A204.1 (cell line): ENCODE data around the gene CTIF.
"Not testable (repeated sequence)": the region's sequence is repeated elsewhere in the genome, so short reads cannot be mapped to it uniquely, and the experiment has no call there.

Source experiments
- FAIRE-seq: peaks from 2 replicates; lab custom pipeline; 2012; peaks lifted over from hg19 to GRCh38; lab: Jason Lieb, UNC

The CTIF gene

DNA sequence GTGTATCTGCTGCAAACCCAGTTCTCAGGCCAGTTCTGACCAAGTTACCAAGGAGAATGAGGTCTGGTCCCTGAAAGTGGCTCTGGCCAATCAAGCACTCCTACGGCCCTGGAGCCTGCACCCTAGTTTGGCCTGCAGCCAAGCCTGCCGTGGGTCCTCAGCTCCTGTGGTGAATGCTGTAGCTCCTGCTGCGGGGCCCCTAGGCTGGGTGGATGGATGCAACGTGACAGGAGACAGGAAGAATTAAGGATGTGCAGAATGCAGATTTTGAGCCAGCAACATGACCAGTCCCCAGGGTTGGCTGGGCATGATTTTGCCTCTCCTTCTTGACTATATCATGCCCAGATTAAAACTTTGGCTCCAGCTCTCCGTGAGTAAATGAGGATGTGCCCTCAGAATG is 314.8 kb downstream of the CTIF start:
- FAIRE-seq: no peak

DNA sequence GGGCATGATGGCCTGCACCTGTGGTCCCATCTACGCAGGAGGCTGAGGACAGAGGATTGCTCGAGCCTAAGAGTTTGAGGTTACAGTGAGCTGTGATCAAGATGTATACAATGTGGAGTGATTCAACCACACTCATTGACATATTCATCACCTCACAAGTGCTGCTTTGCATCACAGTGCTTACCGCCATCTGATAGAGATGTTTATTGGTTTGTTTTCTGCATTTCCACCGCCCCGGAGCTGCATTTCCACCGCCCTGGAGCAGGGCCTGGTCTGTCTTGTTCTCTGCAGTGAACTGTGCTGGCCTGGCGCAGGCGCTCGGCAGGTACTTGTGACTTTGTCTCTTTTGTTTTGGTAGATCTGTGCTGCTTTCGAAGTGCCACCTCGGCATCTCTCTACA is 315.9 kb downstream of the CTIF start:
- FAIRE-seq: no peak

DNA sequence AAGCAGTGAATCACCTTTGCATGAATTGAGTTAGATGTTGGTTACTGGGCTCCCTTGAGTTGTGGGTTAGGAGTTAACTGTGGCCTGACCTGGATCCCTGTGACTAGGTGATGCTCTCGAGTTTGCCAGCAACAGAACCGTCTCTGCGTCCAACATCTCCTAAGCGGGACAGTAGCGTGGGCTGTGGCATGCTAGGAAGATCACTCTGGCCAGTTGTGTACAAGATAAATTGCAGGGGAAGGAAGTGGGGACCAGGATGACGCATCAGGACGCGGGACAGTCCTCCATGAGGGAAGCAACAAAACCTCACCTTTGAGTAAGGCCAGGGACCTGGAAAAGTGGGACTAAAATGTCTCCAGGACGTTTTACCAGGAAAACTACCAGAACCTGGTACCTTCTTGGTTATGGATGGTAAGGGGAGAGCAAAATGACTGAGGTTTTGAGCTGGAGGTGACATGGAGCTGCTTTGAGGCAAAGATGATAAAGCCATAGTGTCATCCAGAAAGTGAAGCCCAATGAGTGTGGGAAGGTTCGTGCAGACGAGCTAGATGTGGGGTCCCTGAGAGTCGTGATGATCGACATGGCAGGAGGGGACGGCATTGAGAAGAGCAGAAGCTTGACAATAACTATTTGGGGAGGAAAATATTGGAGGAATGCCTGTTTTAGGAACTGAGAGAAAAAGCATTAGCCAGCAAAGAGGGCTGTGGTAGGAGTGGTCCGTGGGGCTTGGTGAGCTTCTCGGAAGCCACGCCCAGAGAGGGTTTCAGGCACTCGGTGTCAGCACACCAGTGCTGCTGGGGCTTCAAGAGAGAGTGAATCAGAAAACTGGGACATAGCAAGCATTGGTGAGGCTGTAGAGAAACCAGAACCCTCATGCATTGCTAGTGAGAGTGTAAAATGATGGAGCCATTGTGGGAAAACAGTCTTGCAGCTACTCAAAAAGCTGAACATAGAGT is 316.9 kb downstream of the CTIF start:
- FAIRE-seq: no peak

DNA sequence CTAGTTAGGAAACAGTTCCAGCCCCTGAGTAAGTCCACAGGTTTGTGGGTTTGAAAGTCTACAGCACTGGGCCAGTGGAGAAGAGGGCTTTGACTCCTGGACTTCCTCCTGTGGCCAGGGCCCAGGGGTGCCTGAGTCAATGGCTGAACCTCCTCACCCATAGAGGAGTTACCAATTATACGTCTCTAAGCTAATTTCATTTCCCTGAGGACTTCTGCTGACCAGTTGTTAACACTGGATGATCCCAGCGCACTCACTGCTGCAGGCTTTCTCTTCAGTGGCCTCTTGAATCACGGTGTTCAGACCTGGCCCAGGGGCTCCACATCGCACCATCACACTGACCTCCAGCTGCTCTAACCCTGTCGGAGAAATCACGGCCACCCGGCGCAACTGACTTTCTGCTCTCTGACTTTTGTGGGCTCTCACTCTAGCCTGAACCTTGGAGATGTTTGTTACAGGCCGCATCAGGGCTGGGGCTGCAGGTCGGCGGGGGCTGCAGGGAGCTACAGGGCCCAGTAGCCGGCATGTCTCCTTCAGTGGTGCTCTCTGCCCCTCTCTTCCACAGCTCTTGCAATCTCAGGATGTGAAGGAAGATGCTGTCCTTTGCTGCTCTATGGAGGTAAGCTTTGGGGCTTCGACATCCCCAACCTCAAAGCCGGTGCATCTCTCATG is 318.3 kb downstream of the CTIF start:
- no peak for FAIRE-seq

DNA sequence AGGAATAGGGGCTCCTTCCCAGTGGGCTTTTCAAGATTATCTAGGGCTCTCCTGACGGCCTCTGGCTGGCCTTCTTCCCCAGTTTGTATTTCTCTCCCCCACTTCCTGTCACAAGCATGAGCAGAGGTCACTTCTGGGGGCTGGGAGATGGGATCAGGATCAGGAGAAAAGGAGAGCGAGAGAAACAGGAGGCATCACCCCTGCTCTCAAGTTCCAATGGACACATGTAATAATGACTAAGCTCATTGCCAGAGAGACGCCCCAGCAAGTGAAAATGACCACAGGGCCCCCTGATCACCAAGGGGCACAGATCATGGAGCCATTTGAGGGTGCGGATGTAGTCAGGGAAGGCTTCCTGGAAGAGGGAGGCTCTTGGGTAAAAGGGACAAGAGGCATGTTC is 319.8 kb downstream of the CTIF start:
- no peak for FAIRE-seq

DNA sequence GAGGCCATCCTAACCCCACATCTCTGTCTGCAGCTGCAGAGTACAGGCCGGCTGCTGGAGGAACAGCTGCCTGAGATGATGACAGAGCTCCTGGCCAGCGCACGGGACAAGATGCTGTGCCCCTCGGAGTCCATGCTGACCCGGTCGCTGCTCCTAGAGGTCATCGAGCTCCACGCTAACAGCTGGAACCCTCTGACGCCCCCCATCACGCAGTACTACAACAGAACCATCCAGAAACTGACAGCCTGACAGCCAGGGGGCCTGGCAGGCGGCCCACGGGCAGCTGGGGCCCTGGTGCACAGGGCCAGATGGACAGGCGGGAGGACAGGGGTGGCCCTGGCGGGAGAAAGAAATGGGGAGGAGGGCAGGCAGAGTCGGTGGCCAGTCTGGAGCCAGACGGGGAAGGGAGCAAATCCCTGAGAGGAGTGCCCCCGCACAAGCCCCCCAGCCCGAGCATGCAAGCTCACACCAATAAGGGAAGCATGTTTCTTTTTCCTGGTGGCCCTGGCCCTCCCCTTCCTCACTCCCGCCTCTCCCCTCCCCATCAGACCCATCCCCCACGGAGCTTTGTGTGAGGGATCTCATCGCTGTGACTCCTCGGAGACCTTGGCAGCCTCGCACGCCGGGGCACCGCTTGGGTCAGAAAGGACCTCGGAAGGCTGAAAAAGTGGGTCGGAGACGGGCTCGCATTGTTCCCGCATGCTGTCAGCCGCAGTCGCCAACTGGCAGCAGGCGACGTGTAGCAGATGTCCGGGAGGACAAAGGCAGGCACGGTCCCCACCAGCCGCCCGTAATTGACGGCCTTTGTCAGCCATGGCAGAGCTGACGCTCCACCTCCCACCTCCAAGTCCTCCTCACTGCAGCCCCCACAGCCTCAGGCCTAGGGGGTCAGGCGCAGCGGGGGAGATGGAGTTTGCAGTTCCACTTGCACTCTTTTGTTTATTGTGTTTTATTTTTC is 320.8 kb downstream of the CTIF start:
- FAIRE-seq: no peak

DNA sequence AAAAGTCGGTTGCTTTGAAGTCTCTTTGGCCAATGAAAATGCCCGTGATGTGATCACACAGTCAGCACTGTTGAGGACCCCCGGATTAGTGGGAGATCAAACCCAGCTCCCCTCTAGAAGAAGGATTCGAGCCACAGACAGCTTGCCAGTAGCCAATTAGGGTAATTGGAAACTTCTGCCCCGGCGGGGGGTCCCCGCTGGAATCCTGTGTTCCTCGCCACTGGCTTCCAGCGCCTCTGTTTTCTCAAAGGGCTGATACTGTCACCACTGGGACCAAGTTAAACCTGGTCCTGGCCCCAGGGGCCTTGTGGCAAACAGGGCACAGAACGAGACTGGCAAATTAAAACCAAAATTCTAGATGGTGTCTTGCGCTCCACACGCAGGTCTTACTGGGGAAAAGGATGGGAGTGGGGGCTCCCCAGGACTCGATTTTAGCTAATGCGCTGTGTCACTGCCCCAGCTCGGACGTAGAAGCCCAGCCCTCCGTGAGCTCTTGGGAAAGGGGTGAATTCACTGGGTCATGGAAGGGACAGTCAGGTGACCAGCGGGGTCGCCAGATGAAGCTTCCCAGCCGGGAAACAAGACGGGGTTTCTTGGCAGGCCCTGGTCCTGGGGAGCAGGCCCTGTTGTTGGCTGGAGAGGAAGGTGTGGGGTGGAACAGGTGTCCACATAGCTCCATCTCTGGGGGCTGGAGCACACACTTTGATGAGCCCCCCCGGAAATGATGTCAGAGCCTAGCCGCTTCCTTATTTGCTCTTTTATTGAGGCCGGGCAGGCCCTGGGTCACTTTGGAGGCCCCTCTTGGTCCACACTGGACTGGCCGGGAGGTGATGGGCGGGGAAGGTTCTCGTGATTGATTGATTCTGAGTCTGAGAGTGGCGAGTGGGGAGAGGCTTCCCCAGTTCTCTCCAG is 321.7 kb downstream of the CTIF start:
- FAIRE-seq: no peak

DNA sequence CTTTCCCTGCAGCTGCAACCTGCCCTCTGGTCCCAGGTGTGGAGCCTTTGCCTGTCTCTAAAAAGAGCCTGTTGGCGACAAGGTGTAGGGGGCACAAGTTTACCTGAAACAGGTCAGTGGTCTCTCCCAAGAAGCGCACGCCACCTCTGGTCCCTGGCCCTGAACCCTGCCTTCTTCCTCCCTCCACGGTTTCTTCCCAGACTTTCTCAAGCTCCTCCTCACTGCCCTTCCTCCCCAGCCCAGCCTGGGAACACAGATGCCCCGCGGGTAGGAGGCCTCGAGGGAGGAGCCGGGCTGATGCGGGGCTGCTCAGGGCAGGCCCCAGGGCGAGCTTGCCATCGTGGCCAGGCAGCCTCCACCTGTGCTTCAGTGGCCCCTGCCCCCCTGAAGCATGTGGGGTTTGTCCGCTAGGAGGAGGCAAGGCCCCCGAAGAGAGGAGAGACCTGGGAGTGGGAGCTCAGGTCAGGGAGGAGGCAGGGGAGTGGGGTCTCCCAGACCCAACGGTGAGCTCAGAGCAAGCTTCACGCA is 322.4 kb downstream of the CTIF start:
- FAIRE-seq: no peak

DNA sequence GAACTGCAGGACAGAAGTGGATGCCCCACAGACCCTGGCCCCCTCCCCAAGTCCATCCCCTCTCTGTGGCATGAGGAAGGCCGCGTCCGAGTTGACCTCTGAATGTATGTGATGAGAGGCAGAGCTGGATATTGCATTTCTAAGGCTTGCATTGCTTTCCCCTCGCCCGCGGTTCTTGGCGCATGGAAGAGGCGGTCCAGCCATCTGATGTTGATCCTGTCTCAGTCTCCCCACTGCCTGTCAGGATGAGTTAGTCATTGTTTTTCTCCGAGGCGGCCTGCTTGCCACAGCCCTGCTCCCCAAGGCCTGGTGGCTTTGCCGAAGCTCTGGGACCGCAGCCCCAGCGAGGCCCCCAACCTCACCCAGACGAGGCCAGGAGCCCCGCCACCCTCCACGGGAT is 323.3 kb downstream of the CTIF start:
- FAIRE-seq: no peak

DNA sequence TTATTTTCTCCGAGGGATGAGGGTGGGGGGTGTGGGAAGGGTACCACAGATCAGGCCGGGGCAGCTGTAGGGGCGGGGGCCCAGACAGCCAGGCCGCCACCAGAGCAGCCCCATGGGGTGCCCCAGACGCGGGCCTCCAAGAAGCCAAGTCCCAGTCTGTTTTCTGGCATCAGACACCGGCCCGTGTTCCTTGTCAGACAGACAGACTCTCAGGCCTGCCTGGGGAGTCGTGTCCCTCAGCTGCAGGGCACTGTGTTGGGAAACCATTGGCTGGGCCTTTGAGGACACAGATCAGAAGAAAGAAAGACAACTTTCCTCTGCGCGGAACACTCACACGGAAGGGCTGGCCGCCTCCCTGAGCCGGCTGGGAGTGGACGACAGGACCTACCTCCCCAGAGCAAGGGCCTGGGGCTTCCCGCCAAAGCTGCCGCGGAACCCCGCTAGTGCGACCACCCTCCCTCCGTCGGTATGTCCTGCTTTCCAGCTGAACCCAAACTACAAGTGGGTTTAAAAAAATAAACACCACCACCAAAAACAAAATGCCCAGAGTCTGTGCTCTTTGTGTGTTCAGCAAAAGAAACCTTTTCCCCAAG is 323.9 kb downstream of the CTIF start:
- FAIRE-seq: no peak

DNA sequence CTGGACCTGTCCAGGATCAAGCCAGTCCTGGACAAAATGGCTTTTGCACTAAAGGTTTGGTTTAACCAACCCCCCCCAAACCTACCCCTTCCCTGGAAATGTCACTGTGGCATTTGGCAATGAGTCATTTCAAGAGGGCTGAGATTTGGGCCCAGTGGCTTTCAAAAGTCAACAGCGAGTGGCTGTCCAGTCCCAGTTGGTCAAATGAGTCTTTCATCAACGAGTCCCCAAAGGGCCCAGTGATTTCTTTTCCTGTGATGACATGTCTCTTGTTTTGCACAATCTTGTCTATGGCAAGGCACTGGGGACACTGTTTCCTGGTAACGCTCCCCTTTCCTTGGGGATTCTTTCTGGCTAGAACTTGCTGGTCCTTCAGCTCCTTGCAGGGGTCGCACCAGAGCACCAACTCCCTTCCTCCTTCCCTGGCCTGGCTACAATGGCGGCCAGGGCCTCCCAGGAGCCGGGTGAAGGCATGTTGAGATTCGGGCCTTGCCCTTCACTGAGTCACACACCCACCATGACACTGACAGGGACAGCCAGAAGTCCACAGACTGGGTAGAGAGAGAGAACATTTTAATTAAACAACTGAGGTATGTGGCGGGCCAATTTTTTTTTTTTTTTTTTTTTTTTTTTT is 324.7 kb downstream of the CTIF start:
- FAIRE-seq: no peak

DNA sequence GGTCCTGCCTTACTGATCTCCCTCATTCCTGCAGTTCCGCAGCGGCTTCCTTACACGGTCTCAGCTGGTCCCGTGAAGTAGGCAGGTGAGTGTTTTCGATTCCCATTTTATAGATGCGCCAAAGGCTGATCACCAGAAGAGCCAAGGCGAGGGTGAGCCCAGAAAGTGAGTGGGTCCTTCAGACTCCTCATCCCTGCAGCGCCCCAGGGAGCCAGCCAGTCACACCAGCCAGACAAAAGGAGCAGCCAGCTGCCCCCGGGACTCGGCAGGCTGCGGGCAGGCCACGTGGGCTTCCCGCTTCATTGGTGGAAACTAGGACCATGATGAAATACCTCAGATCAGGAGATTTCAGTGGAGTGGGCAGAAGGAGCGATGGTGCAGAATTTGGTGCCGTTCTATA is 326.0 kb downstream of the CTIF start:
- no peak for FAIRE-seq

DNA sequence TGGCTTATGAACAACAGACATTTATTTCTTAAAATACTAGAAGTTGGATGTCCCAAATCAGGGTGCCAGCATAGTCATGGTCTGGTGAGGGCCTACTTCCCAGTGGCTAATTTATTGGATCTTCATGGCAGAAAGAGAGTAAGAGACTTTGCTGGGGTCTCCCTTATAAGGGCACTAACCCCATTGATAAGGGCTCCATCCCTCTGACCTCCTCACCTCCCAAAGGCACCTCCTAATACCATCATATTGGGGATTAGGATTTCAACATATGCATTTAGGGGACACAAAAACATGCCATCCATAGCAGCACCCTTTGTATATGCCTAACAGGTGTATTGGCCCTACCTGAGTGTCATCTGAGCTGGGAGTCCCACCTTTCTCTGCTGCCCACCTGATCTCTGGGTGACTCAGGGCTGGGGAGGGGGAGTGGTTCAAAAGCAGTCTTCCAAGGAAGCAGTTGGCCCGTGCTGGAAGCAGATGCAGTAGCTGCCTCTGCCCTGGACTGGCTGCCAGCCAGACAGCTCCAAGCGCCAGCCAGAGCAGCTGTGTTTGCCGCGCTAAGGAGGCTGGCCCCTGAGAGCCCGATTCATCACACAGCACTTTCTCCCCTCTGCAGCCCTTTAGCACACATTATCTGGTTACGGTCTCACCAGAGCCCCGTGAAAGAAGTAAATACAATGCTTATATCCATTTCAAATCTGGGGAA is 327.4 kb downstream of the CTIF start:
- FAIRE-seq: no peak

DNA sequence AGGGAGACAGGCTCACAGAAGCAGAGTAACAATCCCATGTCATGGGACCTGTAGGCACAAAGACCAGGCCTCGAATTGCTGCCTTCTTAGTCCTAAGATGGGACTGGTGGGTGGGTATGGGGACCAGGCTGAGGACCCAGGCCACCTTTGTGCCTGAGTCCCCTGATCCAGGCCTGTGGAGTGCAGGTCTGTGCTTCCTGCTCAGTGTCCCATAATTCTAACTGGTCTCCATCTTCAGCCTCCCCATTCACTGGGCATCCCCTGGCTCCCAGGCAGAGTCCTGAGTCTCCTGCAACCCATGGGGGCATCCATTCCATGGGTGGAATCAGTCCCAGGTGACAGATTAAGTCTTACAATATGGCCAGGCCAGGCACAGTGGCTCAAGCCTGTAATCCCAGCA is 328.0 kb downstream of the CTIF start:
- no peak for FAIRE-seq

DNA sequence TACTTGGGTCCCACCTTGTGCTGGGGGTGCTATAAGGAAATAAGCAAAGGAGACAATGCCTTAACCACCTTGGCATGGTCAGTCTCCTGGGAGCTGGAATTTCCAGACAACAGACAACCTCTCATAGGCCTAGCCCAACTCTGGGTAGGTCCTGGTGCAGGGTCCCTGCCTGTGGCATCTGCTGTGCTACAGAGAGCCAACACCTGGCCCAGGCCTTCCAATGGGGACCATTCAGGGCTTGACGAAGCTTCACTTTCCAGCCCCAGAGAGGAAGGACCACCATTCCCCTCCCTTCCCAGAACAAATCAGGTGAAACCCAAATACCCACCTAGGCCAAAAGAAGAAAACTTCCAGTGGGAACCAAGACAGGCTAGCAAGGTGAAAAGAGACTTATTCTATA is 329.1 kb downstream of the CTIF start:
- FAIRE-seq: no peak

DNA sequence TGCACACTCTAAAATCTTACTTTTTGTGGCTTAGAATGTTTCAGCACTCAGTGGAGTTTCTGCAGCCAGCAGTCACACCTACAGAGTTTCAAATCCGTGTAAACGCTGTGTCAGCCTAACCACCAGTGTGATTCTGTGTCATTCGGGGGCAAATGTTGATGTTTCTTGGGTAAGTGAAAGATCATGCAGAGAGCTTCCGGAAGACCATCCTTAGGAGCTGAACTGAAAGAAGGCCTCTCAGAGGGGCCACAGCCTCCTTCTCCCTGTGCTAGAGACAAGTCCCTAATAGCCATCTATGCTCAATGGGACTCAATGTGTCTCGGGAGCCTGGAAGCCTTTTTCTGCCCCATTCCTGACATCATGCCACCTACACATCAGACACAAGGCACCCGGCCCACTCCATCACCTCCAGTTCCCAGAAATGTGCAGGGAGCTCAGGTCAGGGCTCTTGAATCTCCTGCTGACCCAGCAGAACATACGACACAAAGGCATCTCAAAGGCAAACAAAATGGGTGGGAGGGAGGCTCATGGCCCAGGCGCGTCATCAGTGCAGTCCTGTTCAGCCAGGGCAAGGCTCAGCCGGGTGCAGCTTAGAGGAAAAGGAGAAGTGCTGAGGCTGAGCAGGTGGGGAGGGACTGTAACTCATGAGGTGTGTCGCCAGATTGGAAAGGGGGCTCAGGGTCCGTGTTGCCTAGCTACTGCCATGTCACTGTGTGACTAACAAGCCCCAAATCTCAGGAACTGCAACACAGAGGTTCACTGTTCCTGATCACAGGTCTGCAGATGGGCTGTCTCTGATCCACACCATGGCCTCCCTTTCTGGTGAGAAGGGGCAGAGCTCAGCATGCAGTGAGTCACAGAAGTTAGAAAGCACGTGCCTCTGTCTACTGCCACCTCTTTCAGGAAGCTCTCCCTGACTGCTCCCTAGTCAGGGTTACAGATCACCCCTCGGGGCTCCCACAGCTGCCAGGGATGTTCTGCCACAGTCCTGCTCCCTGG is 329.9 kb downstream of the CTIF start:
- FAIRE-seq: no peak

DNA sequence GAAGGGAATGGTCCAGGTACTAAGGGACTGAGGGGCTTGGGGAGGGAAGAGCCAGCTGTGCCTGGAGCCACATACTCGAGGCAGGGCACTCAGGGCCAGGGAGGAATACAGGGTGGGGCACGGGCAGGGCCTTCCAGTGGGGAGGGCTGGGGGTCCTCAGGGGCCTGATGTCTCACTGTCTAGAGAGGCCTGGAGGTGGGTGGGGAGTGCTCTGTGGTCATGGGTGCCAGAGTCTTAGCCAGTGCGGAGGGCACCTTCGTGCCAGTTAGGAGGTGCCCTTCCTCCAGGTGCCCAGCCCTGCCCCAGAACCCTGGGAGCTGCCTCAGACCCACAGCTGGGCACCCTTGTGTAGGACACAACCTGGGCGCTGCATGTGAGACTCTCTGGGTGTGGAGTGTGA is 330.8 kb downstream of the CTIF start:
- no peak for FAIRE-seq

DNA sequence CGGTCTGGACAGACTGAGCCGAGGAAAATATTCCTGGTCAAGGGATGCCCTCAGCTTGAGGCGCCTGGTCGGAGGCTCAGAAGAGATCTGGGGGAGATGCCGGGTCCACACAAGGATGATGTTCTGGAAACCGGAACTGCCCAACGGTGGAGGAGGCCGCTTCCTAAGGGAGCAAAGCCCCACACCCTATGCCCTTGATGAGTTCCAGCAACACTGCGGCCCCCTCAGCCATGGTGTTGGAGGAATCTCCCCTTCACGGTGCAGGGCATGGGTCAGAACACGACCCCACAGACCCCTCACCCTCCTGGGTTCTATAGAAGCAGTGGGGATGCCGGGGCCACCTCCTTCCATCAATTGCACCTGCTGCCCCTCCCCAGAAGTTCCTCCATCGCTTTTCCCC is 332.1 kb downstream of the CTIF start:
- not testable (repeated sequence) for FAIRE-seq
